Fibroblast of lung (primary cell): Measurements from ENCODE around the gene IGHMBP2. TPM values are rescaled to one million over a fixed set of nuclear protein-coding genes. Genes with fewer than 3 reads are reported as not detected.

ENCODE experiments used
- DNase-seq, 2 donors: peaks; one replicate each; pipeline versions ENCODE4 v3.0.0 to v3.0.0-alpha.2; 2010; ENCODE audit warnings: low read depth in 2 of 2
- H2AFZ ChIP-seq: 2 replicates; pipeline ENCODE4 v1.5.1; 2012; ENCODE audit warnings: low read length, control low read depth, inconsistent platforms
- H3K27ac ChIP-seq: 2 replicates; pipeline ENCODE4 v1.5.1; 2011; ENCODE audit warnings: low read length, control low read depth; ENCODE audit not compliant: insufficient read depth
- H3K27me3 ChIP-seq: 2 replicates; pipeline ENCODE4 v1.5.1; 2011; ENCODE audit warnings: mild to moderate bottlenecking, low read length; ENCODE audit not compliant: control insufficient read depth, insufficient read depth
- H3K36me3 ChIP-seq: 2 replicates; pipeline ENCODE4 v1.5.1; 2011; ENCODE audit warnings: low read length; ENCODE audit not compliant: control insufficient read depth, insufficient read depth
- H3K4me1 ChIP-seq: 2 replicates; pipeline ENCODE4 v1.5.1; 2011; ENCODE audit warnings: low read length; ENCODE audit not compliant: control insufficient read depth, insufficient read depth; ENCODE audit errors: extremely low read depth
- H3K4me2 ChIP-seq: 2 replicates; pipeline ENCODE4 v1.5.1; 2011; ENCODE audit warnings: low read length, control low read depth; ENCODE audit not compliant: insufficient read depth; ENCODE audit errors: extremely low read depth
- H3K4me3 ChIP-seq, 4 experiments: fragments of 200-600 bp in 1 of 4; sonication (generic) in 1 of 4; replicated peaks in 1 of 4; 2 replicates each; pipeline ENCODE4 v1.5.1; 2011 to 2016; ENCODE audit warnings: low read length in 4 of 4, low read depth in 3 of 4, mild to moderate bottlenecking in 3 of 4, control low read depth in 2 of 4, inconsistent platforms in 1 of 4, mixed read lengths in 1 of 4; ENCODE audit not compliant: insufficient read depth in 1 of 4; ENCODE audit errors: control extremely low read depth in 1 of 4
- H3K79me2 ChIP-seq: 2 replicates; pipeline ENCODE4 v1.5.1; 2012; ENCODE audit warnings: mild to moderate bottlenecking, low read length, inconsistent platforms; ENCODE audit not compliant: control insufficient read depth, insufficient read depth
- H3K9ac ChIP-seq: 2 replicates; pipeline ENCODE4 v1.5.1; 2011; ENCODE audit warnings: mild to moderate bottlenecking, low read length, control low read depth; ENCODE audit not compliant: insufficient read depth
- H3K9me3 ChIP-seq: 2 replicates; pipeline ENCODE4 v1.5.1; 2012; ENCODE audit warnings: low read depth, low read length; ENCODE audit not compliant: control insufficient read depth, insufficient read depth
- H4K20me1 ChIP-seq: 2 replicates; pipeline ENCODE4 v1.5.1; 2011; ENCODE audit warnings: low read length; ENCODE audit not compliant: control insufficient read depth, insufficient read depth; ENCODE audit errors: extremely low read depth
- EZH2 ChIP-seq: IDR thresholded peaks from 2 replicates; pipeline ENCODE4 v1.5.1; 2012; ENCODE audit warnings: low read length, control low read depth, mild to moderate bottlenecking; ENCODE audit errors: missing control alignments
- polyA plus RNA-seq, 2 donors: library from polyadenylated mRNA; depleted of rRNA in 1 of 2; stranded (reverse) in 1 of 2; unstranded in 1 of 2; fragments of >200 nt; gene quantifications; 2 replicates each; pipeline ENCODE4 v1.2.1, GENCODE V29; 2011 to 2012; ENCODE audit warnings: missing spikeins in 1 of 2
- total RNA-seq: library from RNA; depleted of rRNA; stranded (reverse); fragments of >200 nt; gene quantifications from 2 replicates; pipeline ENCODE4 v1.2.1, GENCODE V29; 2014
- TF ChIP-seq, protein P1 (sequence below), 2 donors: IDR thresholded peaks in 1 of 2; conservative IDR thresholded peaks in 1 of 2; 1 replicate in 1 of 2; 2 replicates in 1 of 2; pipeline ENCODE4 v1.5.1; 2011 to 2012; ENCODE audit warnings: low read length in 2 of 2, control low read depth in 1 of 2, inconsistent platforms in 1 of 2, low read depth in 1 of 2, mild to moderate bottlenecking in 1 of 2

IGHMBP2 gene
- total and polyA plus RNA-seq, 2 donors (not counting 1 experiment from before 2014, with no cell fraction given) = 5.2 to 8.6 TPM

DNA sequence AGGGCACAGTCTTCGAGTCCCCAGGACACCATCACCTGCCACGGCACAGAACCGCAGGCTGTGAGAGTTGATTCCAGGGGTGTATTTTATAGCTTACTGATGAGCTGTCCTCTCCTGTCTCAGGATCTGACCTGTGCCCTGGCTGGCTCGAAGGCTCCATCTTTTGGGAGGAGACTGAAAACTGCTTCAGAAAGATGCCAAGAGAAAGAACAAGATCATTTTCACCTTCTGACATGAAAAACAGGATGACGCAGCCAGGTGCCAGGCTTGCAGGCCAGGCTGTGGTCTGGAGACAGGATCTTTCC lies 74.9 kb downstream of the IGHMBP2 start:
- Histone ChIP-seq H3K4me3 (no peak overlapping the region), H3K4me2 (no peak overlapping the region), H3K27me3 (peaks cover 10% of the 10 kb centered on the region), H3K9me3 (no peaks in the 10 kb centered on the region), H2AFZ (no peak overlapping the region), H3K9ac (no peak overlapping the region), H3K27ac (no peak overlapping the region), H4K20me1 (no peaks in the 10 kb centered on the region), H3K4me1 (no peaks in the 10 kb centered on the region), H3K36me3 (no peaks in the 10 kb centered on the region), H3K79me2 (no peaks in the 10 kb centered on the region)
- TF ChIP-seq EZH2 = no peak
- TF ChIP-seq, protein P1, sequence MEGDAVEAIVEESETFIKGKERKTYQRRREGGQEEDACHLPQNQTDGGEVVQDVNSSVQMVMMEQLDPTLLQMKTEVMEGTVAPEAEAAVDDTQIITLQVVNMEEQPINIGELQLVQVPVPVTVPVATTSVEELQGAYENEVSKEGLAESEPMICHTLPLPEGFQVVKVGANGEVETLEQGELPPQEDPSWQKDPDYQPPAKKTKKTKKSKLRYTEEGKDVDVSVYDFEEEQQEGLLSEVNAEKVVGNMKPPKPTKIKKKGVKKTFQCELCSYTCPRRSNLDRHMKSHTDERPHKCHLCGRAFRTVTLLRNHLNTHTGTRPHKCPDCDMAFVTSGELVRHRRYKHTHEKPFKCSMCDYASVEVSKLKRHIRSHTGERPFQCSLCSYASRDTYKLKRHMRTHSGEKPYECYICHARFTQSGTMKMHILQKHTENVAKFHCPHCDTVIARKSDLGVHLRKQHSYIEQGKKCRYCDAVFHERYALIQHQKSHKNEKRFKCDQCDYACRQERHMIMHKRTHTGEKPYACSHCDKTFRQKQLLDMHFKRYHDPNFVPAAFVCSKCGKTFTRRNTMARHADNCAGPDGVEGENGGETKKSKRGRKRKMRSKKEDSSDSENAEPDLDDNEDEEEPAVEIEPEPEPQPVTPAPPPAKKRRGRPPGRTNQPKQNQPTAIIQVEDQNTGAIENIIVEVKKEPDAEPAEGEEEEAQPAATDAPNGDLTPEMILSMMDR (conservative IDR thresholded peaks at IDR 0.05 in 1 of 2, IDR thresholded peaks at IDR 0.05 in 1 of 2; ENCODE audit: low read depth in 1 of 2, low read length in 2 of 2) = no peak
- no peak for DNase-seq

DNA sequence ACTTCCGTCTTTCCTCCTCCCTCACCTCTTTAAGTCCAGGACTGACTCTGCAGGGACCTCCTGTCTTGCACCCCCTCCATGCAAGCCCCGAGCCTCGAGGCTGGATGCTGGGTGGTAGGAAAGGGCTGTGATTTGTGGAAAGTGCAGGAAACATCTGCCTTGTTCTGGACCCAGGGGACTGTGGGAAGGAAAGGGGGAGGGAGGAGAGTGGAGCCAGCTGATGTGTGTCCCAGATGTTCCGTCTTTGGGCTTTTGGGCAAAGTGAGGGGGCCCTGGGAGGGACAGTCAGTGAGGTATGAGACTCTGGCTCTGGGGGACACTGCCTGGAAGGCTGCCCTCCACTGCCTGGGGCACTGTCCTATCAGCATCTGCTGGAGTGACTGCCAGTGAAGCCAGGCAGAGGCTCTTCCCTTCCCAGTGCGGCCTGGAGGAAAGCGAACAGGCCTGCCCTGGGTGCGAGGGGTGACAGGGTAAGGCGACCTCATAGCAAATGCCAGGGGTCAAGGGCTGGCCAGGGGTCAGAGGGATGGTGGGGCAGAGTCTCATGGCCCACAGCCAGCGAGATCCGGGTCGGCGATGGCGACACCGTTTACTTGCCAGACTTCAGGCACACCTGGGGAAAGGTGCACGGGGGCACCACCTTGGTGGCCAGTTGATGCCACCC lies 75.4 kb downstream of the IGHMBP2 start:
- peaks cover 10% of the 10 kb centered on the region for H3K27me3 ChIP-seq
- H3K27ac ChIP-seq = no peak overlapping the region
- no peaks in the 10 kb centered on the region for H3K36me3 ChIP-seq
- no peaks in the 10 kb centered on the region for H3K4me1 ChIP-seq
- no peaks in the 10 kb centered on the region for H4K20me1 ChIP-seq
- no peak for DNase-seq
- no peak overlapping the region for H2AFZ ChIP-seq
- TF ChIP-seq, protein P1 (conservative IDR thresholded peaks at IDR 0.05 in 1 of 2, IDR thresholded peaks at IDR 0.05 in 1 of 2; ENCODE audit: low read depth in 1 of 2, low read length in 2 of 2) = no peak
- TF ChIP-seq EZH2 = no peak
- H3K79me2 ChIP-seq = no peaks in the 10 kb centered on the region
- no peaks in the 10 kb centered on the region for H3K9me3 ChIP-seq
- H3K9ac ChIP-seq = no peak overlapping the region
- no peak overlapping the region for H3K4me2 ChIP-seq
- no peak overlapping the region for H3K4me3 ChIP-seq

DNA sequence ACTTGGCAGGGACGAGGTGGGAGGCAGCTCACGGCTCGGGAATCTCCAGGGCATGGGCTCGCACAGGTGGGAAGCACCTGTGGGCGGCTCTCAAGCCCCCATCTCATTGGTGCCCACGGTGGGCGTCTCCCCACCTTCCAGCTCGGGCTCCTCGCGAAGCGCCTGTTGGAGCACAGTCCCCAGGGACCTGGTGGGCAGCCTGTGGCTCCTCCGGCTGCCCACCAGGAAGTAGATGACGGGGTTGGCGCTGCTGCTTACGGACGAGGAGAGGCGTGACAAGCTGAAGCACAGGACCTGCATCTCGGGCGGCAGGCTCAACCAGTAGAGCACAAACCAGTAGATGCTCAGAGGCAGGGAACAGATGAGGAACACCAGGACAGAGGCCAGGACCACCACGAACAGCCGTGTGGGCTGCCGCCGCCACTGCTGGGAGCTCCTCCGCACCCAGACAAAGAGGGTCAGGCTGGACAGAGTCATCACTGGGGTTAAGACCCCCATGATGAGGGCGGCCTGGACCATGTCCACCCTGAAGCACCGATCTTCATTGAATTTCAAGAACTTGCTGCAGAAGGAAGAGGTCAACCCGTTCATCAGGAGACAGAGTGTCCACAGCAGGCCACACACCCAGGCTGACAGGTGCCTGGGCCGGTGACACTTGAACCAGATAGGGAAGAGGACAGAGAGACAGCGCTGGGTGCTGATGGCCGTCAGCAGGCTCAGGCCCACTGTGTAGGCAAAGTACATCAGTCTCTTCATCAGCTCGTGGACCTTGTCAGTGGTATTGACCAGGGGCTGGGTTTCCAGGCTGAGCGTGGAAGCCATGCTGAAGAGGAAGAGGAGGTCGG lies 76.5 kb downstream of the IGHMBP2 start:
- H3K36me3 ChIP-seq = no peaks in the 10 kb centered on the region

More for the DNA sequence above, 76.5 kb downstream of the IGHMBP2 start:
- H3K27ac ChIP-seq = no peak overlapping the region
- no peak overlapping the region for H3K4me2 ChIP-seq
- no peak for DNase-seq
- H3K27me3 ChIP-seq = peaks cover 10% of the 10 kb centered on the region
- H3K79me2 ChIP-seq = no peaks in the 10 kb centered on the region
- TF ChIP-seq EZH2 = no peak
- TF ChIP-seq, protein P1 (conservative IDR thresholded peaks at IDR 0.05 in 1 of 2, IDR thresholded peaks at IDR 0.05 in 1 of 2; ENCODE audit: low read depth in 1 of 2, low read length in 2 of 2) = no peak
- no peak overlapping the region for H2AFZ ChIP-seq
- no peak overlapping the region for H3K9ac ChIP-seq
- H3K4me3 ChIP-seq = no peak overlapping the region
- H4K20me1 ChIP-seq = no peaks in the 10 kb centered on the region
- no peaks in the 10 kb centered on the region for H3K4me1 ChIP-seq
- H3K9me3 ChIP-seq = no peaks in the 10 kb centered on the region
